ENCODE results near the gene GPBAR1. TPM values are rescaled to one million over a fixed set of nuclear protein-coding genes. Genes with fewer than 3 reads are reported as not detected.

GPBAR1 gene
- total and polyA plus RNA-seq, 2 of the 8 experiments (the other 6 are each of a cell fraction or from before 2014, with no cell fraction given): 0.32 to 0.59 TPM

DNA sequence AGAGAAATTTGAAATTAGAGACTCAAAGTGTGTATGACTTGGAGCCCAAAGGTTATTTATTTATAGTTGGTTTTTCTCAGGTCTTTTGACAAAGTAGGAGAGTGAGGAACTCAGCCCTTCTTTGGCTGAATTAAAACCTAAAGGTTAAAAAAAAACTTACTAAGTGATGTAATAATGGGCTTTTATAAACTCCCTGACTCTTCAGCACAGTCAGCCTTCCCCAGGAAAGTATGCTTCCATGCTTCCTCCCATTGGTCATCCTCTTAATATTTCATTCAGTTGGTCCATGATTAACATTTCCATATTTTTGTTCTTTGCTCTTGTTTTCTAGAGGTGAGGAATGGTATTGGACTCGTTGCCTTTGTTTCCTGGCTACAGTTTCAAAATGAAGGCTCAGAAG lies 36.6 kb upstream of the GPBAR1 start:
- TF ChIP-seq SP1 (IDR thresholded peaks at IDR 0.05; ENCODE audit: low read depth, low read length): no peak
- TF ChIP-seq HDAC6 (IDR thresholded peaks at IDR 0.05; ENCODE audit: low read depth, low read length): no peak
- no peak for TF ChIP-seq JUND (IDR thresholded peaks at IDR 0.05; ENCODE audit: low read length)
- no peak for TF ChIP-seq GABPA (IDR thresholded peaks at IDR 0.05; ENCODE audit: borderline replicate concordance, insufficient read depth, low read length)
- no peak for TF ChIP-seq GTF2F1 (IDR thresholded peaks at IDR 0.05; ENCODE audit: borderline replicate concordance, low read depth, low read length)
- TF ChIP-seq, protein P1, sequence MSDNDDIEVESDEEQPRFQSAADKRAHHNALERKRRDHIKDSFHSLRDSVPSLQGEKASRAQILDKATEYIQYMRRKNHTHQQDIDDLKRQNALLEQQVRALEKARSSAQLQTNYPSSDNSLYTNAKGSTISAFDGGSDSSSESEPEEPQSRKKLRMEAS (IDR thresholded peaks at IDR 0.05): no peak
- TF ChIP-seq, protein P2, sequence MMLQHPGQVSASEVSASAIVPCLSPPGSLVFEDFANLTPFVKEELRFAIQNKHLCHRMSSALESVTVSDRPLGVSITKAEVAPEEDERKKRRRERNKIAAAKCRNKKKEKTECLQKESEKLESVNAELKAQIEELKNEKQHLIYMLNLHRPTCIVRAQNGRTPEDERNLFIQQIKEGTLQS (IDR thresholded peaks at IDR 0.05; ENCODE audit: insufficient read depth, low read depth, low read length): no peak
- TF ChIP-seq EP300 (IDR thresholded peaks at IDR 0.05; ENCODE audit: borderline replicate concordance in 1 of 2, low read depth in 2 of 2, low read length in 2 of 2): no peak
- no peak for TF ChIP-seq CHD2 (IDR thresholded peaks at IDR 0.05; ENCODE audit: low read length)
- no peak for TF ChIP-seq RNF2 (IDR thresholded peaks at IDR 0.05; ENCODE audit: borderline replicate concordance, low read depth, low read length, missing control alignments, poor library complexity, severe bottlenecking)
- TF ChIP-seq SIN3A (conservative IDR thresholded peaks at IDR 0.05 in 1 of 2, IDR thresholded peaks at IDR 0.05 in 1 of 2; ENCODE audit: low read depth in 1 of 2, low read length in 2 of 2): no peak
- TF ChIP-seq CREB1 (IDR thresholded peaks at IDR 0.05): no peak
- no peak for TF ChIP-seq KDM4A (IDR thresholded peaks at IDR 0.05; ENCODE audit: low read depth, low read length, severe bottlenecking)
- ChIA-PET CTCF (ENCODE audit: partially characterized antibody) (no interaction called here), POLR2A (ENCODE audit: partially characterized antibody) (interaction anchor here (1.1 kb wide), 1 partner anchor 19 kb away, joined by 3 read pairs; no protein-coding TSS in a partner anchor)
- H3K79me1 ChIP-seq (ENCODE audit: low read depth, low read length): peaks cover 5% of the 10 kb centered on the region; the same call in 1 of the 2 replicates
- FAIRE-seq (no peak), DNase-seq (ENCODE audit: low read depth in 1 of 2, low spot score in 2 of 2) (no peak)
- H3K4ac ChIP-seq (replicated peaks; ENCODE audit: insufficient read length, low read depth, low read length): no peak overlapping the region
- H3K79me2 ChIP-seq (ENCODE audit: control insufficient read depth in 1 of 2, insufficient read depth in 2 of 2, low read length in 2 of 2): peaks cover 27 to 64% of the 10 kb centered on the region in 2 experiments
- H3K4me3 ChIP-seq (ENCODE audit: extremely low read depth in 1 of 4, insufficient read depth in 2 of 4, low read depth in 3 of 4, low read length in 4 of 4): no peak overlapping the region
- no peak overlapping the region for H2BK15ac ChIP-seq (ENCODE audit: low read length)
- peaks cover 0 to 10% (median 0%) of the 10 kb centered on the region in 4 experiments; a peak in 1 of 7 replicates for H3K4me1 ChIP-seq (replicated peaks in 1 of 4; ENCODE audit: control insufficient read depth in 3 of 4, insufficient read depth in 4 of 4, low read length in 3 of 4)
- peaks cover 10 to 14% of the 10 kb centered on the region in 2 experiments for H4K20me1 ChIP-seq (replicated peaks in 1 of 2; ENCODE audit: control insufficient read depth in 1 of 2, insufficient read depth in 2 of 2, low read length in 2 of 2)
- H3K27ac ChIP-seq (ENCODE audit: low read depth, low read length): no peak overlapping the region
- H2BK12ac ChIP-seq (ENCODE audit: low read depth, low read length): no peak overlapping the region
- no peak overlapping the region for H4K5ac ChIP-seq (ENCODE audit: insufficient read length, low read depth, low read length)
- H4K8ac ChIP-seq (ENCODE audit: extremely low read depth, insufficient read depth, low read length): no peak overlapping the region
- no peaks in the 10 kb centered on the region for H3K27me3 ChIP-seq (replicated peaks in 1 of 4; ENCODE audit: control insufficient read depth in 3 of 4, extremely low read depth in 1 of 4, insufficient read depth in 3 of 4, low read length in 3 of 4)
- peaks cover 9 to 47% (median 25%) of the 10 kb centered on the region in 4 experiments for H3K36me3 ChIP-seq (ENCODE audit: control insufficient read depth in 2 of 4, insufficient read depth in 4 of 4, low read length in 3 of 4)
- no peak overlapping the region for H2AFZ ChIP-seq (ENCODE audit: low read length)
- no peak overlapping the region for H2BK5ac ChIP-seq (ENCODE audit: low read depth, low read length)
- H3K23ac ChIP-seq (ENCODE audit: insufficient read length): no peak overlapping the region
- no peak overlapping the region for H3K18ac ChIP-seq (ENCODE audit: extremely low read depth, low read length)
- WGBS, 2 experiments (ENCODE audit: extremely low coverage in 1 of 2, insufficient coverage in 1 of 2, insufficient read length in 1 of 2, insufficient replicate concordance in 2 of 2, low coverage in 1 of 2, low lambda C conversion rate in 2 of 2, missing lambda C conversion rate in 1 of 2): 87% methylated on average over 1 of the region's 1 CpG; no CpG with 5 or more reads in 1 of the 2 experiments
- no peak overlapping the region for H4K91ac ChIP-seq (replicated peaks; ENCODE audit: insufficient read length, low read length)
- H2AK5ac ChIP-seq (ENCODE audit: low read depth, low read length): no peak overlapping the region
- H3K9me3 ChIP-seq (ENCODE audit: insufficient read depth in 2 of 2, low read depth in 1 of 2, low read length in 1 of 2): no peaks in the 10 kb centered on the region
- H2BK20ac ChIP-seq (ENCODE audit: low read length): no peak overlapping the region
- no peak overlapping the region for H3K14ac ChIP-seq (ENCODE audit: insufficient read length)
- H3K23me2 ChIP-seq (ENCODE audit: low read depth, low read length): no peaks in the 10 kb centered on the region
- H2BK120ac ChIP-seq (replicated peaks; ENCODE audit: low read depth, low read length): no peak overlapping the region
- H3K9ac ChIP-seq (replicated peaks in 1 of 4; ENCODE audit: extremely low read depth in 1 of 4, low read depth in 3 of 4, low read length in 3 of 4): no peak overlapping the region
- H3K56ac ChIP-seq (replicated peaks; ENCODE audit: insufficient read length, low read depth, low read length): no peak overlapping the region
- H3K4me2 ChIP-seq (ENCODE audit: insufficient read depth in 1 of 2, low read depth in 2 of 2, low read length in 2 of 2): no peak overlapping the region
